ENCODE data around the gene VPS41. TPM values are rescaled to one million over a fixed set of nuclear protein-coding genes. Genes with fewer than 3 reads are reported as not detected.
A peak's percentile ranks its signal among the peaks of the same experiment; 100 is the strongest.

The VPS41 gene
- total RNA-seq, 3 donors from 2014 or later (not counting 1 experiment from before 2014, with no cell fraction given): 67.3 to 81.8 (median 78.9) TPM

DNA sequence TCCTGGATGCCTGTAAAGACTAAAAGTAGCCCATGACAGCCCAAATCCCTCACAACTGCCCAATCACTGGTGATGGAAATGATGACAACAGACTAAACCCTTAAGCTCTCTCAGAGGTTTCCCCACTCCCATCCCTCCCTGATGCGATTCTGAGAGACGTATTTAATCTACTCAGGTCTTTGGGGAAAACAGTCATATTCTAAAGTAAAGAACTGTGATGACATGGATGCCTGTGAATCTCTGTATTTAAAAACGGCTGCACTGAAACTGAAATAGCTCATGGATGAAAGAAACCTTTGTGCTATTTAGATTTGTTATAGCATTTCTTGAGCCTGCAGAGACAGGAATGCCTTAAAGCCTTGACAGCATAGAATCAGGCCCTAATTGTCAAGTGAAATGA, 28.5 kb downstream of the VPS41 start:
- DNase-seq (no peak), ATAC-seq (peak; percentile 17 to 65 (median 41))
- H3K36me3 ChIP-seq (ENCODE audit: control insufficient read depth, insufficient read depth, low read length): no peaks in the 10 kb centered on the region
- H3K4me1 ChIP-seq (ENCODE audit: control insufficient read depth, insufficient read depth, low read length): peaks cover 4% of the 10 kb centered on the region
- Mint-ChIP-seq H3K27me3 (ENCODE audit: low read depth in 2 of 2) (no peaks in the 10 kb centered on the region), H3K4me1 (peaks cover 48 to 55% of the 10 kb centered on the region in 2 donors), H3K4me3 (no peak overlapping the region), H3K27ac (peak overlapping the region; percentile 63 to 80), H3K36me3 (no peaks in the 10 kb centered on the region), H3K9me3 (no peaks in the 10 kb centered on the region)
- no peaks in the 10 kb centered on the region for H3K9me3 ChIP-seq (ENCODE audit: control insufficient read depth, insufficient read depth, low read length)
- no peaks in the 10 kb centered on the region for H3K27me3 ChIP-seq (ENCODE audit: control insufficient read depth, insufficient read depth, low read length)
- intact Hi-C loops (cut with micrococcal nuclease): no loop called here
- 93% methylated on average over 3 of the region's 3 CpGs for WGBS (ENCODE audit: insufficient coverage)
- no peak overlapping the region for H3K4me3 ChIP-seq (ENCODE audit: low read length)
- TF ChIP-seq, protein P1, sequence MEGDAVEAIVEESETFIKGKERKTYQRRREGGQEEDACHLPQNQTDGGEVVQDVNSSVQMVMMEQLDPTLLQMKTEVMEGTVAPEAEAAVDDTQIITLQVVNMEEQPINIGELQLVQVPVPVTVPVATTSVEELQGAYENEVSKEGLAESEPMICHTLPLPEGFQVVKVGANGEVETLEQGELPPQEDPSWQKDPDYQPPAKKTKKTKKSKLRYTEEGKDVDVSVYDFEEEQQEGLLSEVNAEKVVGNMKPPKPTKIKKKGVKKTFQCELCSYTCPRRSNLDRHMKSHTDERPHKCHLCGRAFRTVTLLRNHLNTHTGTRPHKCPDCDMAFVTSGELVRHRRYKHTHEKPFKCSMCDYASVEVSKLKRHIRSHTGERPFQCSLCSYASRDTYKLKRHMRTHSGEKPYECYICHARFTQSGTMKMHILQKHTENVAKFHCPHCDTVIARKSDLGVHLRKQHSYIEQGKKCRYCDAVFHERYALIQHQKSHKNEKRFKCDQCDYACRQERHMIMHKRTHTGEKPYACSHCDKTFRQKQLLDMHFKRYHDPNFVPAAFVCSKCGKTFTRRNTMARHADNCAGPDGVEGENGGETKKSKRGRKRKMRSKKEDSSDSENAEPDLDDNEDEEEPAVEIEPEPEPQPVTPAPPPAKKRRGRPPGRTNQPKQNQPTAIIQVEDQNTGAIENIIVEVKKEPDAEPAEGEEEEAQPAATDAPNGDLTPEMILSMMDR (IDR thresholded peaks at IDR 0.05): no peak
- peak overlapping the region; percentile 21 for H3K27ac ChIP-seq (ENCODE audit: low read length)

GRCh38 chr7:38880035-38880434, 29.0 kb downstream of the VPS41 start:
- no peaks in the 10 kb centered on the region for H3K9me3 Mint-ChIP-seq
- H3K4me3 Mint-ChIP-seq: no peak overlapping the region
- intact Hi-C loops (cut with micrococcal nuclease): no loop called here
- peaks cover 48 to 55% of the 10 kb centered on the region in 2 donors for H3K4me1 Mint-ChIP-seq
- Histone ChIP-seq H3K4me1 (ENCODE audit: control insufficient read depth, insufficient read depth, low read length) (peaks cover 4% of the 10 kb centered on the region), H3K27me3 (ENCODE audit: control insufficient read depth, insufficient read depth, low read length) (no peaks in the 10 kb centered on the region), H3K4me3 (ENCODE audit: low read length) (no peak overlapping the region), H3K27ac (ENCODE audit: low read length) (peak overlapping the region; percentile 21), H3K36me3 (ENCODE audit: control insufficient read depth, insufficient read depth, low read length) (no peaks in the 10 kb centered on the region), H3K9me3 (ENCODE audit: control insufficient read depth, insufficient read depth, low read length) (no peaks in the 10 kb centered on the region)
- peak overlapping the region; percentile 63 to 80 for H3K27ac Mint-ChIP-seq
- peak in 1 of 2 donors; percentile 9 for DNase-seq
- WGBS (ENCODE audit: insufficient coverage): 80% methylated on average over 1 of the region's 1 CpG
- ATAC-seq: peak; percentile 81 to 97 (median 91)
- H3K27me3 Mint-ChIP-seq (ENCODE audit: low read depth in 2 of 2): no peaks in the 10 kb centered on the region
- H3K36me3 Mint-ChIP-seq: no peaks in the 10 kb centered on the region
- TF ChIP-seq, protein P1 (IDR thresholded peaks at IDR 0.05): no peak

DNA sequence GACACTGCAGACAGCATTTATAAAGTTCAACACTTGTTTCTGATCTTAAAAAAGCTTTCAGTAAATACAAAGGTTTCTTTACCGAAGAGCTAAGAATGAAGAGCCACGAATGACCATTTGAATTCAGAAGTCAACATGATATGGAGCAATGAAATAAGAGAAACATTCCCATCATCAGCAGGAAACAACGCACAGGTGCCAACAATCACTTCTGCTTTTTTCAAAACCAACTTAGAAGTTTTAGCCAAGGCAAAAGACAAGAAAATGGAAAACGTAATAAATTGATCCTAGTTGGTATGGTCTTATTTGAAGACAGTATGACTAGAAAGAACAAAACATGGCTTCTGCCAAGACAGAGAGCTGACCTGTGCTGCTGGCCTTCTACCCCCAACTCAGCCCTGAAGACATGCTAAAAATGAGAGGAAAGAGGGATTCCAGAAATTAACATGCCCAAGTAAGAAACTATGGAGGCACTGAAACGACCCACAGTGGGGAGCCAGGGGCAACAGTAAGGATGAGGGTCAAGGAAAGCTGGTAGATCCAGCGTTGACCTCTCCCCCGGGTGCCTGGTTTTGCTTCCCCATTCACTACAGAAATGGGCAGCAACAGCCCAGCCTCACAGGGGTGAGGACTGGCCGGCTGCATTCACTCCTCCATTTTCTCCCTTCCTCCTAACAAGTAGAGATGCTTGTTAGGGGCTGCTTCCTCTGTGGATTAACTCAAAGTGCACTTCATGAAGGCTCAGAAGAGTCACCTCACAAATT, 30.1 kb downstream of the VPS41 start:
- no peaks in the 10 kb centered on the region for H3K9me3 ChIP-seq (ENCODE audit: control insufficient read depth, insufficient read depth, low read length)
- H3K4me3 Mint-ChIP-seq: no peak overlapping the region
- TF ChIP-seq, protein P1 (IDR thresholded peaks at IDR 0.05): no peak
- H3K27me3 ChIP-seq (ENCODE audit: control insufficient read depth, insufficient read depth, low read length): no peaks in the 10 kb centered on the region
- no peak for DNase-seq
- no peak overlapping the region for H3K4me3 ChIP-seq (ENCODE audit: low read length)
- H3K27ac ChIP-seq (ENCODE audit: low read length): no peak overlapping the region
- H3K36me3 ChIP-seq (ENCODE audit: control insufficient read depth, insufficient read depth, low read length): no peaks in the 10 kb centered on the region
- WGBS (ENCODE audit: insufficient coverage): 56% methylated on average over 8 of the region's 8 CpGs
- intact Hi-C loops (cut with micrococcal nuclease): no loop called here
- no peaks in the 10 kb centered on the region for H3K36me3 Mint-ChIP-seq
- no peaks in the 10 kb centered on the region for H3K27me3 Mint-ChIP-seq (ENCODE audit: low read depth in 2 of 2)
- H3K4me1 ChIP-seq (ENCODE audit: control insufficient read depth, insufficient read depth, low read length): peaks cover 4% of the 10 kb centered on the region
- peaks cover 48 to 50% of the 10 kb centered on the region in 2 donors for H3K4me1 Mint-ChIP-seq
- no peak for ATAC-seq
- H3K27ac Mint-ChIP-seq: no peak overlapping the region
- no peaks in the 10 kb centered on the region for H3K9me3 Mint-ChIP-seq

All from natural killer cell (primary cell).